GM21360 (cell line): Measurements from ENCODE around the gene LSG1.

Experiments used
- ATAC-seq: cut with Tn5 transposase; IDR thresholded peaks from one replicate; pipeline ENCODE4 v1.9.1; 2021; ENCODE audit warnings: mild to moderate bottlenecking, moderate library complexity; ENCODE audit not compliant: unreplicated experiment

Gene LSG1

GRCh38 chr3:194671900-194672808 is at the start of gene LSG1:
TSS of gene LSG1 (minus strand) at chr3:194672191. CDS start at chr3:194672162, 29 bp downstream.
- ATAC-seq = peak; percentile 79

GRCh38 chr3:194720048-194720447 is 48.1 kb upstream of the LSG1 start:
- ATAC-seq = no peak

- ATAC-seq = no peak
Measured at GRCh38 chr3:194718079-194718478, 46.1 kb upstream of the LSG1 start.

- no peak for ATAC-seq
Measured at GRCh38 chr3:194715022-194715800, 43.2 kb upstream of the LSG1 start.

- no peak for ATAC-seq
Measured at GRCh38 chr3:194714564-194714963, 42.6 kb upstream of the LSG1 start.

DNA sequence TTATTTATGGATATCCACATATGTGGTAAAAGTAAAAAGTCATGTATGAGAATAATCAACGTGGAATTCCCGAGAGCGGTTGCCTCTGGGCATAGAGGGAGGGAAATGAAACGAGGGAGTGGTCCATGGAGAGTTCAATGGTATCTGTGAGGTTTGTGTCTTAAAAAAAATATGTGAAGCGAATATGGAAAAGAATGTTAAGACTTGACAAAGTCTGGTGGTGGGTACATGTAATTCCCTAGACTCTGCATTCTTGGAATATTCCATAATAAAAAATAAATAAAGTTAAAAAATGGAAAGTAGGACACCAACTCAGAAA is 42.1 kb upstream of the LSG1 start:
- ATAC-seq = no peak

DNA sequence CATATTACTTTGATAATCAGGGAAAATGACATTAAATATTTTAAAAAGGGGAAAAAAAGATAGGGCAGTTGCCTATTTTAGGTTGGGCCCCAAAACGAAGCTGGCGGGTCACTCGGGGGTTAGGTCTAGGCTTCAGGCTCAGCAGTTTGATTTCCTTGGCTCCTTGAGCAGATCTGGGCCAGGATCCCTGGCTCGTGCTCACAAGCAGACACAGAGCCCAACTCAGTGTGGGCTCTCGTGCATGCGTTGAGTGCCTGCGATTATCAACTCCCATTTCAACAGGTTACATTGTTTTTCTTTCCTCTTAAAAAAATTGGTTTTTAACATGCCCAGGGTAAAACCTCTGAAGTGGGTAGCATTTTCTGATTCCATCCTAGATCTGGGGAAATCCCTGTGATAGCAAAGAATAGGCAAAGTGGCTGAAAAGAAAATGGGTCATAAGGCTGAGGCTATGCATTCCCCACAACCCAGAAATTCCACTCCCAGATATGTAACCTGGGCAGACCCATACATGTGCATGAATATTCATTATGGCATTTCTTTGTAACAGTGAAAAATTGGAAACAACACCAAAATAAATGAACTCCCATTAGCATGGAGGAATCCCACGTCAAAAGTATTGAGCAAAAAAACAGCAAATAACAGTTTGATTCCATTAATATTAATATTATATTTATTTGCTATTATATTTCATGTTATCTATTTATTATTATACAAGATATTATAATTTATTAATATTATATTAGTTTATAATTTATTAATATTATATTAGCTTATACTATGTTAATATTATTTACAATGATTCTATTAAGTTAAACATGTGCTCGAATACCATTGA is 41.5 kb upstream of the LSG1 start:
- no peak for ATAC-seq

DNA sequence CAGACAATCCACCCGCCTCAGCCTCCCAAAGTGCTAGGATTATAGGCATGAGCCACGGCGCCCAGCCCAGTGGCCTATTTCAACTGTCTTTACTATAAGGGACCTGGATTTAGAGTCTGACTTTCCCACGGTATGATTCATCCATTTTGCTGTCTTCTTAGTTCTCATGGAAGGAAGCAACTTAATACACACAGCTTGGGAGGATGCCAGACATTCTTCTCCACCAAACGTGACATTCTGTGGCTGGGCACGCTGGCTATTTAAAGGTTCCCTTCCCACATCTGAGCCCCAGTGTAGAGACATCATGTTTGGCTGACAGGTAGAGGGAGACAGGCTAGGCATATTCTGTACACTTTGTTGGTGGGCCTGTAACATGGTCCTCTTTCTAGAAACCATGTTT is 39.9 kb upstream of the LSG1 start:
- ATAC-seq = no peak

GRCh38 chr3:194711286-194711685 is 39.3 kb upstream of the LSG1 start:
- ATAC-seq = no peak

DNA sequence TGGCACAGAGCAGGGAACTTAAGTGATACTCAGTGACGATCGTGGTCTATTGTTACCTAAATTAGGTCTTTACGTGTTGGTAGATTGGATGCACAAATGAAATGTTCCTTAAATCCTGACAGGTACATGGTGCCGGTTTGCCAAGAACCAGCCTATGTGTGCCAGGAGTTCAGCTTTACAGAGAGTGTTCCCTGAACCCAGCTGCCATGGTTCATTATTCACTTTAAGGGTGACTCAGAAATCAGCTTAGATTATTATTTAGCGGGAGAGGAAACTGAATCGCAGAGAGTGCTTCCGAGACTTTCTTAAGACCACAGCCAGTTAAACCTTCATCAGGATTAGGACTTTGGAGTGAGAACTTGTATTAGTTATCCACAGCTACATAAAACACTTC is 35.2 kb upstream of the LSG1 start:
- no peak for ATAC-seq

DNA sequence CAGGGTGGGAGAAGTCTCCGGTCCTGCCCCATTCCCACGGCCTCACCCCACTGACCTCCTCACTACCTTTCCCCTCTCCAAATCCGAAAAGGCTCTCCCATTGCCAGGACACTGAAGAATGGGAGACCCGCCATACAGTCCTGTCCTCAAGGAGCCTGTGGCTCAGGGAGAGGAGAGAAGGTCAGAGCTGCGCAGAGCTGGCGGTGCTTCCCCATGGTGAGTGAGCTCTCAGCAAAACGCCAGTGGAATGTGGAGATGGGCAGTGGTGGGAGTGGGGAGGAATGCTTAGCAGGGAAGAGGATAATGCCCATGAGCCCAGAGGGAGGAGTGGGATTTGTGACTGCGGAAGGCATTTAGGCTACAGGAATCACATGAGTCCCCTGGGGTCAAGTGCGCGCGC is 33.8 kb upstream of the LSG1 start:
- ATAC-seq = no peak

GRCh38 chr3:194705227-194705626 is 33.2 kb upstream of the LSG1 start:
- no peak for ATAC-seq

DNA sequence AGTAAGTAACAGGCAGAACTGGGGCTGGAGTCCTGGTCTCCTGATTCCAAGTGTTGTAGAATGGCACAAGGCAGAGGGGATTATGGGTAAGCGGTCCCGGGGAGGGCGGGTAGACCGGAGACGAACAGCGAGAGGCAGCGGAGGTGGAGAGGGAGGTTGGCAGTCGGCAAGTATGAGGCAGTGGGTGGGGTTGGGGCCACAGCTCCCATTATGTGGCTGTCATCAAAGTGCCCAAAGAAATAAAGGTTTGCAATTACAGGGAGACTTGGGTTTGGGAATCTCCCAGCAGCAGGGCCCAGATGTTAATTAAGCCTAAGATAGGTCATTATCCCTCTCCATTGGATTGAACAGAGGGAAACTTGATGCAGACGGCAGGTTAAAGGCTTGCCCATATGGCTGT is 30.6 kb upstream of the LSG1 start:
- no peak for ATAC-seq

DNA sequence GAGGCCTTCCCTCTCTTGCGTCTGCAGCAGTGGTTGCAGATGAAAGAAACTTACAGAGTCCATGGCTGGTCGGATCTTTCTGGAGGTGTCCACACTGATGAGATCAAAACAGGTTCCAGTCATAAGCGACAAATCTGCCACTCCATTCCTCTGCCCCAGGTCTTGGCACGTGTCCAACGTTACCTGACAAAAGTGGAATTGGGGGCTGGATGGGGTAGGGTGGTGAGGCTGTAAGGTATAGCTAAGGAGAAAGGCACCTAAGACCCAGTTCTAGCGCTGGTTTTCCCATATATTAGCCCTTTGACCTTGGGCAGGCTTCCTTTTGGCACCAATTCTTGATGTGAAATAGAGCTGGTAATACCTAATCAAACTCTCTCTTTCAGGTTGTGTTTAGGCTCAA is 24.7 kb upstream of the LSG1 start:
- ATAC-seq = no peak

DNA sequence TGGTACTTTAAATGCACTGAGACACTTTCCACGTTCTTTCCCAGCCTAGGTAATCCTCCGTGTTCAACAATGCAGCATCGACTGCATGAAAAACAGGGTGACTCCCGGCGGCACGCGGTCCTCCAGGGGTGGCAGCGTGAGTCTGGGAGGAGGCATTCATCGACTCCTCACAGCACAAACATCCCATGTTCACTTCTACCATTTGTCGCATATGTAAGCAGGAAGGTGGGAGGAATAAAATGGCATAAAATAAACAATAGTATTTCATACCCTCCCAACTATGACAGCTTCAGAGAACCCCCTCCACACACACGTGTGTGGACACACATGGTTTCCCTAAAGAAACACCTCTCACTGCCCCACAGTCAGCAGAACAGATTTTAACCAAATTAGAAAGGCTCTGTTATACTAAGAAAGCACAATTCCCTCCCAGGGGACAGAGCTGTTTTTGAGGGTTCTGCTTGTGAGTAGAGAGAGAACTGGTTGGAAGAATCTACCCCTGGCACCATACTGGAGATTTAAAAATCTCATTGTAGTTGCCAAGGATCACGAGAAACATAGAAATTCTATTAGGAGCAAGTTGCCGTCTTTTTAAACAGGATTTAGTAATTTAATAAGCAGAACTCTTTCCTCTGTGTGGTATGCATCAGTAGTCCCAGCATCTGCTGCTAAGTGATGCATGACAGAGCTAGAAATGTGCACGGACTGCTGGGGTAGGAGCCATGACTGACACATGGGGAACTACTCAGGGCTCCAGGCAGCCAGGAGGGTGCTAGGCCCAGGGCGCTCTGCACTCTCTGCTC is 19.7 kb upstream of the LSG1 start:
- ATAC-seq = peak; percentile 53

GRCh38 chr3:194690501-194691372 is 18.7 kb upstream of the LSG1 start:
- no peak for ATAC-seq

DNA sequence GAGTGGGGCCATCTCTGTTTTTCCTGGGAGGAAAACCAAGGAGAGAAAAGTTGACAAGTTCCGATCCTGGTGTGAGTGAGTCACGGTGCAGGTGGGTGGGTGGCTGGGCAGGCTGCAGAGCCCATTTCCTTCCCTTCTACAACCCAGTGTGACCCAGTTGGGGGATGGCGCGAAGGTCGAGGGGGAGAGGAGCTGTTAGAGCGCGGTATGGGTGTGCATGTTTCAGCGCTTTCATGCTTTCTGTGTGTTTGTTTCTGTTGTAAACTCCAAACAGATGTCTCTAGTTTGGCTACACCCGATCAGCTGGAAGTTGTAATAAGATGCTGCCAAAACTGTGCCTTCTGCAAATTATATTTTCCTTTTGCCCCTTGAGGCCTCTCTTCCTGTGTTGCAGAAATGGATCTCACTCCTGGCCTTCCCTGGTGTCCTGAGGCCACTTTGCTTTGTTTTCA is 17.5 kb upstream of the LSG1 start:
- no peak for ATAC-seq

- no peak for ATAC-seq
Measured at GRCh38 chr3:194688946-194689345, 17.0 kb upstream of the LSG1 start.

DNA sequence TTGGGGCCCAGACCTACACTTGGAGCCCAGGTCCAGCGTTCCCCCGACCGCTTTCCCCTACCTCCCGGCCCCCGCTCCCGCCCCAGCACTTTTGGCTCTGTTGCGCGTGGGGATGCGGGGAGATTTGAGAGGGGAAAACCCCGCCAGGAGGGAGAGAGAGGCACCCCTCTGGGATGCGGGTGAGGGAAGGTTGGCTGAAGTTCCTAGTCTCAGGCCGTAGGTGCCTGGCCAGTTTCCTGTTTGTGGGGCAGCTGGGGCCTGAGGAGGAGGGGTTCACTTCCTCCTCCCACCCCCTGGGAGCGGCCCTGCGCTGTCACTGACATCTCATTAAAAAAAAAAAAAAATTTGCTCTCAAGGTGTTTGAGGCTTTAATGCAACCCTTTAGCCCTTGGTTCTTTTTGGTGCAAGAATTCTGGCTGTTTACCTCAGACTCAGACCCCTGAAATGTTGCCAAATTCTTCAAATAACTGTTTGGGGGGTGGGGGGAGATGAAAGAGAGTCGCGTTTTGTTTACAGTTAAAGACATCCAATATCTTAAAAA is 16.3 kb upstream of the LSG1 start:
- no peak for ATAC-seq
